Gastrocnemius medialis (tissue), 4 donors: Measurements from ENCODE around the gene ZNRF4.

Experiments
- CTCF ChIP-seq, 5 experiments: fragments of 450-650 bp in 3 of 5; fragments of 200-600 bp in 2 of 5; sonication (generic) in 2 of 5; IDR thresholded peaks in 4 of 5; conservative IDR thresholded peaks in 1 of 5; 1 replicate in 4 of 5; 2 replicates in 1 of 5; pipeline ENCODE4 v1.5.1; 2016 to 2019; ENCODE audit warnings: antibody characterized with exemption in 5 of 5, mild to moderate bottlenecking in 3 of 5, moderate library complexity in 3 of 5
- POLR2A ChIP-seq, 2 donors: fragments of 450-650 bp; IDR thresholded peaks; one replicate each; pipeline ENCODE4 v1.6.1; 2017; ENCODE audit warnings: antibody characterized with exemption in 2 of 2, mild to moderate bottlenecking in 2 of 2, moderate library complexity in 2 of 2

GRCh38 chr19:5458420-5458819 is 3.2 kb downstream of the ZNRF4 start:
- no peak for TF ChIP-seq CTCF (IDR thresholded peaks at IDR 0.05 in 4 of 5, conservative IDR thresholded peaks at IDR 0.05 in 1 of 5)
- TF ChIP-seq POLR2A (IDR thresholded peaks at IDR 0.05): no peak
